ENCODE results near the gene SLX4IP.

The SLX4IP gene

GRCh38 chr20:10554285-10554684 is 119.2 kb downstream of the SLX4IP start:
- no peak for DNase-seq

GRCh38 chr20:10555393-10555792 is 120.3 kb downstream of the SLX4IP start:
- DNase-seq, result no peak

- DNase-seq, result no peak
Measured at GRCh38 chr20:10555865-10556308, 120.8 kb downstream of the SLX4IP start.

- DNase-seq, result no peak
Measured at GRCh38 chr20:10556519-10557083, 121.5 kb downstream of the SLX4IP start.

- peak; percentile 37 for DNase-seq
Measured at GRCh38 chr20:10557685-10558084, 122.6 kb downstream of the SLX4IP start.

GRCh38 chr20:10558635-10559187 is 123.6 kb downstream of the SLX4IP start:
- no peak for DNase-seq

- DNase-seq, result no peak
Measured at GRCh38 chr20:10559266-10559665, 124.2 kb downstream of the SLX4IP start.

- DNase-seq, result no peak
Measured at GRCh38 chr20:10560686-10561085, 125.6 kb downstream of the SLX4IP start.

- no peak for DNase-seq
Measured at GRCh38 chr20:10561302-10561701, 126.2 kb downstream of the SLX4IP start.

GRCh38 chr20:10562899-10563298 is 127.8 kb downstream of the SLX4IP start:
- DNase-seq, result no peak

GRCh38 chr20:10563935-10564492 is 128.9 kb downstream of the SLX4IP start:
- DNase-seq, result no peak

- DNase-seq, result no peak
Measured at GRCh38 chr20:10565191-10565921, 130.3 kb downstream of the SLX4IP start.

- no peak for DNase-seq
Measured at GRCh38 chr20:10565922-10566897, 131.1 kb downstream of the SLX4IP start.

GRCh38 chr20:10568032-10568431 is 132.9 kb downstream of the SLX4IP start:
- DNase-seq, result no peak

GRCh38 chr20:10571313-10571815 is 136.3 kb downstream of the SLX4IP start:
- no peak for DNase-seq

- DNase-seq, result no peak
Measured at GRCh38 chr20:10572853-10573252, 137.7 kb downstream of the SLX4IP start.

GRCh38 chr20:10573273-10573950 is 138.3 kb downstream of the SLX4IP start:
- no peak for DNase-seq

- no peak for DNase-seq
Measured at GRCh38 chr20:10573951-10574339, 138.8 kb downstream of the SLX4IP start.

GRCh38 chr20:10576411-10577090 is 141.4 kb downstream of the SLX4IP start:
- DNase-seq, result no peak

GRCh38 chr20:10577648-10578047 is 142.5 kb downstream of the SLX4IP start:
- no peak for DNase-seq

GRCh38 chr20:10578607-10579006 is 143.5 kb downstream of the SLX4IP start:
- DNase-seq, result no peak
